B cell (primary cell): ENCODE results near the gene USP22. TPM values are rescaled to one million over a fixed set of nuclear protein-coding genes. Genes with fewer than 3 reads are reported as not detected.

Experiments
- ATAC-seq: fragments of 200-7000 bp; cut with Tn5 transposase; one replicate; pipeline ENCODE4 v1.10.0; 2021; ENCODE audit warnings: low read depth, mild to moderate bottlenecking, moderate number of reproducible peaks, moderate library complexity
- CTCF ChIA-PET: fragments of 350-600 bp; sonication (Branson Sonifier 250); formaldehyde crosslinking; loops from one replicate; lab custom pipeline; 2021; ENCODE audit warnings: antibody characterized with exemption, inconsistent platforms; lab: Charles Lee
- POLR2A ChIA-PET: fragments of 350-600 bp; sonication (Branson Sonifier 250); formaldehyde crosslinking; loops from one replicate; lab custom pipeline; 2021; ENCODE audit warnings: antibody characterized with exemption; lab: Charles Lee
- DNase-seq: peaks from one replicate; pipeline ENCODE4 v3.0.0; 2013
- H2AFZ ChIP-seq: 2 replicates; pipeline ENCODE4 v1.6.1; 2012; ENCODE audit warnings: mild to moderate bottlenecking, low read depth, low read length; ENCODE audit not compliant: insufficient read depth, poor library complexity, severe bottlenecking
- H3K27ac ChIP-seq, 2 donors: 1 replicate in 1 of 2; 2 replicates in 1 of 2; pipeline ENCODE4 v1.5.1; 2012 to 2013; ENCODE audit warnings: low read length in 2 of 2, mild to moderate bottlenecking in 2 of 2, moderate library complexity in 1 of 2
- H3K27me3 ChIP-seq, 4 experiments: fragments of 200-600 bp in 1 of 4; sonication (generic) in 1 of 4; replicated peaks in 1 of 4; 1 replicate in 2 of 4; 2 replicates in 2 of 4; pipeline versions ENCODE4 v1.6.1 to v1.7.0; 2013 to 2016; ENCODE audit warnings: low read length in 3 of 4, mild to moderate bottlenecking in 2 of 4, mixed read lengths in 1 of 4, moderate library complexity in 1 of 4; ENCODE audit not compliant: insufficient read depth in 4 of 4, control insufficient read depth in 3 of 4; ENCODE audit errors: control extremely low read depth in 1 of 4
- H3K36me3 ChIP-seq, 2 experiments: replicated peaks in 1 of 2; 1 replicate in 1 of 2; 2 replicates in 1 of 2; pipeline versions ENCODE4 v1.6.1 to v1.7.1; 2013; ENCODE audit warnings: low read length in 1 of 2; ENCODE audit not compliant: insufficient read depth in 2 of 2, control insufficient read depth in 1 of 2; ENCODE audit errors: control extremely low read depth in 1 of 2, extremely low read depth in 1 of 2
- H3K4me1 ChIP-seq, 2 donors: fragments of 200-600 bp in 1 of 2; sonication (generic) in 1 of 2; 1 replicate in 1 of 2; 2 replicates in 1 of 2; pipeline versions ENCODE4 v1.5.1 to v1.6.1; 2013 to 2017; ENCODE audit warnings: low read length in 2 of 2; ENCODE audit not compliant: control insufficient read depth in 2 of 2, insufficient read depth in 2 of 2
- H3K4me2 ChIP-seq: replicated peaks from 2 replicates; pipeline ENCODE3; 2012; ENCODE audit warnings: mild to moderate bottlenecking, low read depth, low read length; ENCODE audit not compliant: poor library complexity, severe bottlenecking
- H3K4me3 ChIP-seq, 5 experiments: fragments of 200-600 bp in 1 of 5; sonication (generic) in 1 of 5; 1 replicate in 3 of 5; 2 replicates in 2 of 5; pipeline versions ENCODE4 v1.5.1 to v1.7.0; 2011 to 2016; ENCODE audit warnings: low read length in 4 of 5, mild to moderate bottlenecking in 4 of 5, low read depth in 2 of 5, control low read depth in 1 of 5, moderate library complexity in 1 of 5; ENCODE audit not compliant: insufficient read depth in 1 of 5; ENCODE audit errors: control extremely low read depth in 1 of 5, extremely low read depth in 1 of 5
- H3K79me2 ChIP-seq: fragments of 200-600 bp; sonication (generic); one replicate; pipeline ENCODE4 v1.6.0; 2016; ENCODE audit warnings: low read length; ENCODE audit not compliant: control insufficient read depth, insufficient read depth
- H3K9ac ChIP-seq: fragments of 200-600 bp; sonication (generic); 2 replicates; pipeline ENCODE4 v1.6.1; 2017; ENCODE audit warnings: mild to moderate bottlenecking, low read length, moderate library complexity
- H3K9me3 ChIP-seq, 3 donors: one replicate each; pipeline versions ENCODE4 v1.6.1 to v1.7.1; 2013; ENCODE audit warnings: low read length in 2 of 3; ENCODE audit not compliant: control insufficient read depth in 2 of 3, insufficient read depth in 1 of 3; ENCODE audit errors: control extremely low read depth in 1 of 3
- H4K20me1 ChIP-seq: 2 replicates; pipeline ENCODE4 v1.6.0; 2012; ENCODE audit warnings: mild to moderate bottlenecking, low read length; ENCODE audit not compliant: insufficient read depth, control insufficient read depth, poor library complexity, severe bottlenecking
- H3K27ac Mint-ChIP-seq: one replicate; pipeline ENCODE4 v1.8.0; 2021; ENCODE audit warnings: mixed read lengths
- H3K27me3 Mint-ChIP-seq: one replicate; pipeline ENCODE4 v1.8.0; 2021; ENCODE audit warnings: mixed read lengths
- H3K4me1 Mint-ChIP-seq: one replicate; pipeline ENCODE4 v1.8.0; 2021; ENCODE audit warnings: mixed read lengths
- H3K4me3 Mint-ChIP-seq: one replicate; pipeline ENCODE4 v1.8.0; 2021; ENCODE audit warnings: mixed read lengths
- H3K9me3 Mint-ChIP-seq: one replicate; pipeline ENCODE4 v1.8.0; 2022; ENCODE audit warnings: mixed read lengths; ENCODE audit not compliant: insufficient read depth
- CTCF ChIP-seq: fragments of 200-600 bp; IDR thresholded peaks from one replicate; pipeline ENCODE4 v1.8.0; 2022; ENCODE audit warnings: antibody characterized with exemption, mild to moderate bottlenecking
- EZH2 ChIP-seq: IDR thresholded peaks from 2 replicates; pipeline ENCODE4 v1.6.1; 2012; ENCODE audit warnings: borderline replicate concordance, low read depth, mild to moderate bottlenecking, moderate library complexity, low read length; ENCODE audit not compliant: insufficient read depth, poor library complexity, severe bottlenecking
- WGBS: methylation state at CpG from one replicate; pipeline ENCODE4 v1.1.5; 2013; ENCODE audit warnings: missing lambda C conversion rate; ENCODE audit not compliant: insufficient coverage; 5-methylcytosine and 5-hydroxymethylcytosine counted together
- intact Hi-C: fragments of 100-400 bp; cut with micrococcal nuclease; formaldehyde crosslinking; loops from one replicate; pipeline ENCODE4 v1.10.0; 2022
- polyA plus RNA-seq: library from polyadenylated mRNA; depleted of rRNA; stranded (reverse); fragments of >200 nt; gene quantifications from 2 replicates; pipeline ENCODE4 v1.2.3, GENCODE V29; 2012
- total RNA-seq, 2 donors: library from RNA; stranded (reverse); fragments of 120-200 nt in 1 of 2; gene quantifications; 1 replicate in 1 of 2; 2 replicates in 1 of 2; pipeline versions ENCODE4 v1.2.3 to v1.2.4, GENCODE V29; 2013 to 2022

Gene USP22
- total and polyA plus RNA-seq, 2 donors (not counting 1 experiment from before 2014, with no cell fraction given) = 74.3 to 167 TPM

- Mint-ChIP-seq H3K27me3 (no peaks in the 10 kb centered on the region), H3K4me3 (no peak overlapping the region), H3K9me3 (no peaks in the 10 kb centered on the region), H3K27ac (no peak overlapping the region), H3K4me1 (peaks cover 5% of the 10 kb centered on the region)
- POLR2A ChIA-PET = no interaction called here
- intact Hi-C loops = no loop called here
- no peak overlapping the region for H2AFZ ChIP-seq
- no peak overlapping the region for H3K9ac ChIP-seq
- no peaks in the 10 kb centered on the region for H3K9me3 ChIP-seq
- no peak for ATAC-seq
- H3K4me1 ChIP-seq = peaks cover 0 to 4% of the 10 kb centered on the region in 2 donors
- TF ChIP-seq EZH2 = no peak
- no peak for TF ChIP-seq CTCF
- CTCF ChIA-PET = interaction anchor here (2.7 kb wide), 1 partner anchor 51 kb away, joined by 23 read pairs; no protein-coding TSS in a partner anchor
- no peak overlapping the region for H3K4me3 ChIP-seq
- no peak for DNase-seq
- no peak overlapping the region for H3K27ac ChIP-seq
- peaks cover 0 to 14% of the 10 kb centered on the region in 2 experiments for H3K36me3 ChIP-seq
- no peaks in the 10 kb centered on the region for H3K27me3 ChIP-seq
- peaks cover 16% of the 10 kb centered on the region for H4K20me1 ChIP-seq
- H3K4me2 ChIP-seq = no peak overlapping the region
- WGBS = 85% methylated on average over 10 of the region's 15 CpGs
- H3K79me2 ChIP-seq = no peaks in the 10 kb centered on the region
These were observed 47.5 kb downstream of the USP22 start for GRCh38 chr17:20995164-20995872.

DNA sequence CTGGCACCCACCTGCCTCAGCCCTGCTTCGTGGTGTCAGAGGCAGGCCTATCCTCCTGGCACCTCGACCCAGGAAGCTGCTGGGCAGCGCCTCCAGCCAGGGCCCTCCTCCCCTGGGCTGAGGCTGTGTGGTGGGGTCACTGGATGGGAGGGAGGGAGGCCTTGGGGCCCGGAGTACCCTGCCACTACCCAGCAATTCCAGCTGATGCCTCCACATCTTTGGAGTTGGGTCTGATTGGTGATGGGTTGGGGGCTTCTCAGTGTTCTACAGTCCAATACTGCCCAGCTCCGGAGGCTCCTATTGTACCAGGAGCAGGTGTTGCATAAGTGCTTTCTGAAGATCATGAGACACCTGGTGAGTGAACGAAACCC is 48.0 kb downstream of the USP22 start:
- ChIA-PET POLR2A (no interaction called here), CTCF (interaction anchor here (2.7 kb wide), 1 partner anchor 51 kb away, joined by 23 read pairs; no protein-coding TSS in a partner anchor)
- no peak overlapping the region for H2AFZ ChIP-seq
- no peak for ATAC-seq
- DNase-seq = no peak
- H3K27me3 ChIP-seq = no peaks in the 10 kb centered on the region
- intact Hi-C loops = no loop called here
- no peaks in the 10 kb centered on the region for H3K9me3 ChIP-seq
- WGBS = 90% methylated on average over 5 of the region's 6 CpGs
- Mint-ChIP-seq H3K4me3 (no peak overlapping the region), H3K27me3 (no peaks in the 10 kb centered on the region), H3K27ac (no peak overlapping the region), H3K4me1 (peaks cover 5% of the 10 kb centered on the region), H3K9me3 (no peaks in the 10 kb centered on the region)
- H4K20me1 ChIP-seq = peaks cover 16% of the 10 kb centered on the region
- H3K4me2 ChIP-seq = no peak overlapping the region
- peaks cover 0 to 4% of the 10 kb centered on the region in 2 donors for H3K4me1 ChIP-seq
- no peak overlapping the region for H3K9ac ChIP-seq
- no peaks in the 10 kb centered on the region for H3K79me2 ChIP-seq
- no peak for TF ChIP-seq CTCF
- TF ChIP-seq EZH2 = no peak
- peaks cover 0 to 8% of the 10 kb centered on the region in 2 experiments for H3K36me3 ChIP-seq
- no peak overlapping the region for H3K27ac ChIP-seq
- no peak overlapping the region for H3K4me3 ChIP-seq
